Fibroblast of skin of back (primary cell): ENCODE measurements around the gene CAD.

Experiments used
- DNase-seq: peaks from one replicate; pipeline ENCODE4 v3.0.0-alpha.2; 2013

Gene CAD

DNA sequence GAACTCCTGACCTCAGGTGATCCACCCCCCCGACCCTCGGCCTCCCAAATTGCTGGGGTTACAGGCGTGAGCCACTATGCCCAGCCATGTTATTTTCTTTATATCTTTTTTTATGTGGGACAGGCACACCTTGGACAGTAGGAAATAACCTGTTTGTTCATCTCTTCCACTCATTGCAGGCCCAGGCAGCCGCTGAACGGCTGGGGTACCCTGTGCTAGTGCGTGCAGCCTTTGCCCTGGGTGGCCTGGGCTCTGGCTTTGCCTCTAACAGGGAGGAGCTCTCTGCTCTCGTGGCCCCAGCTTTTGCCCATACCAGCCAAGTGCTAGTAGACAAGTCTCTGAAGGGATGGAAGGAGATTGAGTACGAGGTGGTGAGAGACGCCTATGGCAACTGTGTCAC, 8.4 kb downstream of the CAD start:
- no peak for DNase-seq

DNA sequence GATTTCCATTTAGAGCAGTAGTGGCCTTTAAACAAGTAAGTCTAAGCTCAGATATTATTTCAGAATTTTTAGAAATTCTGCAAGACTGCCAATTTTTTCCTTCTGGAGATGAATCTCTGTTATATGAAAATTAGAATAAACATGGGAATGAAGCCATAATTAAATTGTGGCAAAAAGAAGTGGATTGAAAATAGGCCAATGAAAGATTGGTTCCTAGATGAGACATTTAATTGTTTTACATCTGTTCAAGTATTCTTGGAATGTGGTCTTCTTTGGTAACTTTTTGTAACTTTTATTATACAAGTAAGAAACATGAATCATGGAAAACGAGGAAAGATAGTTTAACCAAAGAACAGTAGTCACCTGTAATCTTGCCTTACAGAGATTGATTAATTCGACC, 10.3 kb downstream of the CAD start:
- DNase-seq, result no peak

DNA sequence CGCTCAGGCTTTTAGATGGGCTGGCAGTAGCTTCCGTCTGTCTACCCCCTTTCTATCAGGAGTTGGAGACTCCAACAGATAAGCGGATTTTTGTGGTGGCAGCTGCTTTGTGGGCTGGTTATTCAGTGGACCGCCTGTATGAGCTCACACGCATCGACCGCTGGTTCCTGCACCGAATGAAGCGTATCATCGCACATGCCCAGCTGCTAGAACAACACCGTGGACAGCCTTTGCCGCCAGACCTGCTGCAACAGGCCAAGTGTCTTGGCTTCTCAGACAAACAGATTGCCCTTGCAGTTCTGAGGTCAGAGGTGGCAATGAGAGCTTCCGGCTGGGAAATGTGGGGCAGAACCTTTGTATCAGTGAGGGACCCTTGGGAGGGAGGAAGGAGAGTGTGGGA, 14.8 kb downstream of the CAD start:
- DNase-seq, result no peak

DNA sequence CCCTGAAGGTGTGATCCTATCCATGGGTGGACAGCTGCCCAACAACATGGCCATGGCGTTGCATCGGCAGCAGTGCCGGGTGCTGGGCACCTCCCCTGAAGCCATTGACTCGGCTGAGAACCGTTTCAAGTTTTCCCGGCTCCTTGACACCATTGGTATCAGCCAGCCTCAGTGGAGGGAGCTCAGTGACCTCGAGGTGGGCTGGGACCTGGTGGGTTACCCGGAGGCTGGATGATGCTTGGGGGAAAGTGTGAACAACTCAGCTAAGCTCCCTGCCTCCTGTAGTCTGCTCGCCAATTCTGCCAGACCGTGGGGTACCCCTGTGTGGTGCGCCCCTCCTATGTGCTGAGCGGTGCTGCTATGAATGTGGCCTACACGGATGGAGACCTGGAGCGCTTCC, 16.2 kb downstream of the CAD start:
- DNase-seq, result no peak

DNA sequence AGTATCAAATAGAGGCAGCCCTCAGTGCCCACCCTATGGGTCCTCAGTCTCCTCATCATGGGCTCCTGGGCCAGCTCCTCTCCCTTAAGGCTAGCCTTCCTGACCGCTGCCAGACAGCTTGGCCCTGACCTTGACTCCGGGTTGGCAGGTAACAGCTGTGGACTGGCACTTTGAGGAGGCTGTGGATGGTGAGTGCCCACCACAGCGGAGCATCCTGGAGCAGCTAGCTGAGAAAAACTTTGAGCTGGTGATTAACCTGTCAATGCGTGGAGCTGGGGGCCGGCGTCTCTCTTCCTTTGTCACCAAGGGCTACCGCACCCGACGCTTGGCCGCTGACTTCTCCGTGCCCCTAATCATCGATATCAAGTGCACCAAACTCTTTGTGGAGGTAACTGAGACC, 19.0 kb downstream of the CAD start:
- no peak for DNase-seq

DNA sequence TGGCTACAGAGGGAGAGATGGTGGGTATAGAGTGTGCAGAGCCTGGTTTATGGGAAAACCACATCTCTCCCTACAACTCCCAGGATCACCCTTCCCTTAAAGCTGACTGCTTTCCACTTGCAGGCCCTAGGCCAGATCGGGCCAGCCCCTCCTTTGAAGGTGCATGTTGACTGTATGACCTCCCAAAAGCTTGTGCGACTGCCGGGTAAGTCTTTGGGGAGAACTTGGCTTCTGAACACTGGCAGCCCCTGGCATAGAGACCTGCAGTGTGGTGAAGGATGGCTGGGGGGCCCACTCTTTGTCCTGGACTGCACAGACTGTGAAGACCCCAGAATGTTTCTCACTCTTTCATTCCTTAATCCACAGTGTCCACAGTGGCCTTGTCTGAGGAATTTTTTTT, 19.5 kb downstream of the CAD start:
- DNase-seq, result no peak

DNA sequence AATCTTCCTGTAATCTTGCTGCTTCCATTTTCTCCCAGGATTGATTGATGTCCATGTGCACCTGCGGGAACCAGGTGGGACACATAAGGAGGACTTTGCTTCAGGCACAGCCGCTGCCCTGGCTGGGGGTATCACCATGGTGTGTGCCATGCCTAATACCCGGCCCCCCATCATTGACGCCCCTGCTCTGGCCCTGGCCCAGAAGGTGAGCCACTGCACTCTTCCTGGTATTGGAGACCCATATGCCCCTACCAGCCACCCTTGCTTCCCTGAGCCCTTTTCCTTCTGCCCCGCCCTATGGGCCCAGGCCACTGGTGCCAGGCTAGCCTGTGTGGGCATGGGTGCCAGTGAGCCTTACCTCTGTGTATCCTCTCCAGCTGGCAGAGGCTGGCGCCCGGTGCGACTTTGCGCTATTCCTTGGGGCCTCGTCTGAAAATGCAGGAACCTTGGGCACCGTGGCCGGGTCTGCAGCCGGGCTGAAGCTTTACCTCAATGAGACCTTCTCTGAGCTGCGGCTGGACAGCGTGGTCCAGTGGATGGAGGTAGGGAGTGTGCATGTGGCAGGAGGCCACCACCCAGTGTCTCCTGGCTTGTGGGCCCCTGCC, 20.3 kb downstream of the CAD start:
- no peak for DNase-seq

DNA sequence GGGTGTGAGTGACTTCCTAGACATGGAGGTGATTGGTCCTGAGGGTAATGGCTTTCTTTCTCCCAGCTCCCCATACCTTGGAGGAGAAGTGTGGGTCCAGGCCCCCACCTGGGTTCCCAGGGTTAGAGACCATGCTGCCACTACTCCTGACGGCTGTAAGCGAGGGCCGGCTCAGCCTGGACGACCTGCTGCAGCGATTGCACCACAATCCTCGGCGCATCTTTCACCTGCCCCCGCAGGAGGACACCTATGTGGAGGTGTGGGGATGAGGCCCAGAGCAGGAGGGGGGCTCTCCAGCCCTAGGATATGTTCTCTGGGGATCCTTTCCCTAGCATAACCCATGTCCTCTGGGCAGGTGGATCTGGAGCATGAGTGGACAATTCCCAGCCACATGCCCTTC, 21.8 kb downstream of the CAD start:
- DNase-seq, result no peak

DNA sequence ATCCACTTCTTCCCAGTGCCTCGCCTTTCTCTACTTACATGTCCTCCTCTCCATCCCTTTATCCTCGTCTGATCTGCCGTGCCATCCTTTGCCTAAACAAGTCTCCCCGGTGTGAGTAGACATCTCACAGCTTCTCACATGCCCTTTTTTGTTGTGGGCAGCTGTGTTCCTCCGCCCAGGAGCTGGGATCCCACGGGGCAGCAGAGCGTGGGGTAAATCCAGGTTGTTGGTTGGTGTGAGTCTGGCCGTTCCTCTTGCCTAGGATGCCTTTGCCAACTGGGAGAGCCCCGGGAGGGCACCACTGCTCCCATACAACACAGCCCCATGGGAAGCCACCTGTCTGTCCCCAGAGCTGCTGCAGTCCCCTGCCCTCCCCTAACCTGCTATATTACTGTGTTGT, 23.2 kb downstream of the CAD start:
- DNase-seq, result no peak

DNA sequence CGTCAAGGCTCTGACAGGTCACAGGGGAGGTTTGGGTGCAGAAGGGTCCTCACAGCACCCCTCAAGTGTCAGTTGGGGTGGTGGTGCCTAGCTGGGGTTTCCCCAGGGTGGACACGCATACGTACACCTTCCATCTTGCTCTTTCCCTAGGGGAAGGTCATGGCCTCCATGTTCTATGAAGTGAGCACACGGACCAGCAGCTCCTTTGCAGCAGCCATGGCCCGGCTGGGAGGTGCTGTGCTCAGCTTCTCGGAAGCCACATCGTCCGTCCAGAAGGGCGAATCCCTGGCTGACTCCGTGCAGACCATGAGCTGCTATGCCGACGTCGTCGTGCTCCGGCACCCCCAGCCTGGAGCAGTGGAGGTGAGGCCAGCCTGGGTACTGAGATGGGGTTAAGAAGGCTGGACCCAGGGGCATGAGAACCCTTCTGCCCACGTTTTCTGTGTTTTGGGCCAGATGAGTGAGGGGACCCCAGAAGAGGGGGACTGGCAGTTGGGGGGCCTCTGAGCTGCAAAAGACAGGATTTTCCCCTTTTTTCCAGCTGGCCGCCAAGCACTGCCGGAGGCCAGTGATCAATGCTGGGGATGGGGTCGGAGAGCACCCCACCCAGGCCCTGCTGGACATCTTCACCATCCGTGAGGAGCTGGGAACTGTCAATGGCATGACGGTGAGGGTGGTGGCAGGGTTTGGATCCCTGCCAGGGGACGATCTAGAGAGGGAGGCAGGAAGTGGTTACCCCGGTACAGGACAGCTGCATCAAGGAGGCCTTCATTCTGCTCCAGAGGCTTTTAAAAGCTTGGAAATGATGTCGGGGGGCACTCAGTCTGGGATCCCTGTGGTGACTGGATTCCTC, 24.8 kb downstream of the CAD start:
- no peak for DNase-seq

DNA sequence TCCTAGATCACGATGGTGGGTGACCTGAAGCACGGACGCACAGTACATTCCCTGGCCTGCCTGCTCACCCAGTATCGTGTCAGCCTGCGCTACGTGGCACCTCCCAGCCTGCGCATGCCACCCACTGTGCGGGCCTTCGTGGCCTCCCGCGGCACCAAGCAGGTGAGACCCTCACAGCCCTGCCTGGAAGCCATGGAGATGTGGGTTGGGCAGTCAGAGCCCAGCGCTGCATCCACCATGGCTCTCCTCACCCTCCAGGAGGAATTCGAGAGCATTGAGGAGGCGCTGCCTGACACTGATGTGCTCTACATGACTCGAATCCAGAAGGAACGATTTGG, 25.4 kb downstream of the CAD start:
- DNase-seq, result no peak

DNA sequence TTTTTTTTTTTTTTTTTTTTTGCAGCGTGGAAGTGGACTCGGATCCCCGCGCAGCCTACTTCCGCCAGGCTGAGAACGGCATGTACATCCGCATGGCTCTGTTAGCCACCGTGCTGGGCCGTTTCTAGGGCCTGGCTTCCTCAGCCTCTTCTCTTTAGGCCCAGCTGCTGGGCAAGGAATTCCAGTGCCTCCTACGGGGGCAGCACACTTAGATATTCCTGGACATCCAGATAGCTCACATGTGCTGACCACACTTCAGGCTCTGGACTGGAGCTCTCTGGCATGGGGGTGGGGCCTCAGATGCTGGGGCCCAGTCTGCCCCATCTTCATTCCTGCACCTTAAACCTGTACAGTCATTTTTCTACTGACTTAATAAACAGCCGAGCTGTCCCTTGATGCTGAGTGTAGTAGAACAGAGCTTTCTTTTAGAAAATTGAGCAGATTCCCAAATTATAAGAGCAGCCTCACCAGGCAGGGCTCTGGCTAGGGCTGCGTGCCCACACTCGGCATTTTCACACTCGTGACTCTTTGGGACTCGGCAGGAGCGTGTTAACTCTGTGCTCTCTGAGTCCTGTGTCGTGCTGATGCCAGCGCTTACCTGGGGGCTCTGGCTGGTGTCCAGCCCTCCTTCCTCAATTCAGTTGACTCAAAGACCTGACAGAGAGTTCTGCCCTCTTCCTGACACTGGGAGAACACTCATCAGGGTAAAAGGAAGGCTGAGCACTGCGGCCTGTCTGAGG, 26.4 kb downstream of the CAD start:
- DNase-seq, result no peak

DNA sequence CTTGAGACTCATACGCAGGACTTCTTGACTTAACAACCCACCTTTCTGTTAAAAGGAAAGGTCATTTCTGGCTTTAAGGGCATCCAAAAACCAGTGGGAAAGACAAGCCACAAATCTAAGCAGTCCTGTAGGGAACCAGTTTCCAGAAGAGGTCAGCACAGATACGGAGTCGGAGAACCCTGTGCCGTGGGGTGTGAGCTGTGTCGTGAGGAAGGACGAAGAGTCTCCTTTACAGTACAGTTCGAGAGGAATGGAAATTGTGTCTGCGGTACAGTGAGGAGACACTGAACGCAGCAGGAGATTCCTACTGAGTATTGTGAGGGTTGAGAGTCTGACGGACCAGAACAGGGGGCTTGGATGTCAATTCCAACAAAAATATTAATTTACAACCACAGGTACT, 27.9 kb downstream of the CAD start:
- DNase-seq, result no peak

DNA sequence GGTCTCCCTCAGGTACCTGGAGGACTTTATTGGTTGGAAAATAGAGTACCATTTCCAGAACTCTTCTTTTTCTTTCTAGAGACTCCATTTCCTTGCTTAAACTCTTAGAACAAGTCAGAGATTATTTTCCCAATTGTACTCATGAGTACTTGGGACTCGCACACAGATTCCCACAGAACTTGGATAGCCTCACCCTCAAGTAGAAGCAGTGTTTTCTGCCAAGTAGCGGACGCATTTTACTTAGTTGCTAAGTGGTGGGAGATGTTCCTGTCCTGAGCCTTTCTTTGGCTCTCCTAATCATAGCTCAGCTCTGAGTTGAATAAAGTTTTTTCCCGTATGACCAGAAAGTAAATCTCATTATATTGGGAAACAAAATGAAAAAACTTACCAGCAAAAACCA, 28.5 kb downstream of the CAD start:
- DNase-seq, result no peak

DNA sequence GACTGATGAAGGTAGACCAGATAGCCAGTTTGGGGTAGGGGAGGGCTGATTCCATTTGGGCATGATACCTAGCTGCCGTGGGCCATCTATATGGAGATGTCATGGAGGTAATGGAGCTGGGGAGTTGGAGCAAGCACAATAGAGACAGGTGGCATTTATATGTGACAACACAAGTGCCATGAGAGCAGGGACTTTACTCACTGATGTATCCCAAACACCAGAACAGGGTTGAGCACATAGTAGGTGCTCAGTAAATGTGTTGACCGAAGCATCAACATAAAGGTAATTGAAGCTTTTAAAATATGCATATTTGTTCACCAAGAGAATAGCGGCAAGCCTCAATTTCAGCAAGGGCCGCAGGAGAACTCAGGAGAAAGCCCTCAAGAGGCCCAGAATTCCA, 30.7 kb downstream of the CAD start:
- no peak for DNase-seq

DNA sequence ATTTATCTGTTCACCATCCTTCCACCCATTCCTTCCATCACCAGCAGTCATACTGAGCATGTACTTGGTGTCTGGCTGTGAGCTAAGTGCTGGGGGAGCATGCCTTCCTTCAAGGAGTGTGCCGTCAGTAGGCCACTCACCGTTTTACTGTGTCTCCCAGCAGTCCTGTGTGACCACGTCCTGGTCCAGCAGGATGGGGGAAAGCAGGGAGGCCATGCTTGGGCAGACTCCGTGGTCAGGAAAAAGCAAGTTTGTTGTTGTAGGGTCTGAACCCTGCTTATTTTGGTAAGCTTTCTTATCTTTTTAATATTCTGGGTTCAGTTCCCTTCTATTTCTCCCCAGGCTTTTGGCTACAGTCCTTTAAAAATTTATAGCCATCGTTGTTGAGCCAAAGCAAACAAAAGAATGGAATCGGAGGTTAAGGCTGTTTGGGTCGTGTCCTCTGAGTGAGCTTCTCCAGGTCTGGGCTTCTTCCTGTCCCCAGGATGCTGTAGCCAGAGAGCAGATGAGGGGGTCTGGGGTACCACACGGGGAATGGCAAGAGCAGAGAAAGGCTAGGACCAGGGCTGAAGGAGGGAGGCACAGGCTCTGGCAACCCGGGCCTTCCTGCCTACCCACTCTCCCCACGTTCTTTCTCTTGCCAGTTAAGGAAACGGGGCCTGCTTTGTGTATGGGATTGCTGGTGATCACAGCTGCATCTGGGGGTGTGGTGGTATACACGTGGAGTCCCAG, 32.2 kb downstream of the CAD start:
- DNase-seq, result peak; percentile 66

DNA sequence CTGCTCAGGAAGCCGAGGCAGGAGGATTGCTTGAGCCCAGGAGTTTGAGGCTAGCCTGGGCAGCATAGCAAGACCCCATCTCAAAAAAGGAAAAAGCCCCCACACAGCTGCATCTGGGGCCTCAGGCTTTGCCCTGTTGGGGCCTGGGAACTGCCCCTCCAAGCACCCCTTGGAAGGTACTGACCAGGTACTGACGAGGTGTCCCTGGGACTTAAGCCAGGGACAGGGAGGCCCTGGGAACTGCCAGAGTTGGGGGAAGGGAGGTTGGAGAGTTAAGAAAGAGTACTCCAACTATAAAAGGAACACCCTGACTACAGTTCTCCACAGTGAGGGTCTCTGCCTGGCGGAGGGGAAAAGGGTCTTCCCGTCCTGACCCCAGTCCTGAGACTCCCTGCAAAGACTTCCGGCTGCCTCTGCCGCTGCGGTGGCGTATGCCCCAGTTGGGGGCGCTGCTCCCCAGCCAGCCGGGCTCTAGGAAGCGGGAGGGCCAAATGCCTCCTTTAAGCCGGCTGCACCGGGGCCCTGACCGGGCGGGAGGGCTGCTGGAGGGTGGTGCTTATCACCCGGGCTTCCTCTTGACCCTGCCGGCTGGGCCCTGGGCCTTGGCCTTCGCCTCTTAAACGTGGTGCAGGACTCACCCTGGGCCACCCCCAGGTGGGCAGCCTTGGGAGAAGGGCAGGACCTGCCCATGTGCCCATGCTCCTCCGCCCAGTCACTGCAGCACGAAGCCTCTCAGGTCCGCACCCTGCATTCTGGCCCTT, 32.9 kb downstream of the CAD start:
- DNase-seq, result peak; percentile 49

DNA sequence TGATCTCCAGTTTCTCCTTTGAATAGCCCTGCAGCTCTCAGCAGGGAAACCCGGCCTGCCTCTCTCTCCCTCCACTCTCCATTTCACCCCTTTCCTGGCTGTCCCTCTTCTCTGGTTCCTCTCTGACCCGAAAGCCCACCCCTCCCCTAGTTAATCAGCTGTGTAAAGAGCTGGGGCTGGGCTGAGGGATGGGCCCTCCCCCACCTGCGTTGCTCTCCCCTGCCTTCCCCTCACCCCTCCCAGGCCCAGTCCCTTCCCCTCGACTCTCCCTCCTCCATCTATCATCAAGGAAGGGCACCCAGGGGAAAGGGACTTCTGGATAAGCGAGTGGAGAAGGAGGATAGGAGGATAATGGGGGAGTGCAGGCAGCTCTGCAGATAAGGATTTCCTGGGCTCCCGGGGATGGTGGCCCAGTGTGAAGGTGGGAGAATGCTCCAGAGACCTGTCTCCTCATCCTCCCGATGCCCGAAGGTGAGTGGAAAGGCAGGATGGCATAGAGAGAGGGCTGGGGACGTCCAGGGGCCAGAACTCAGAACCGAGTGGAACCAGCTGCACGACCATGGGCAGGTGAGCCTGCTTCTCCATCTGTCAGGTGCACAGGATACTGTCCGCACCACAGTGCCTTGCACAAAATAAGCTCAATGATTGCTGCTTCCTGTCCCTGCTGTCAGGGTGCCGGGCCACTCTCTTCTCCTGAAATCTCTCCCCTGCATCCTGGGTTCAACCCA, 33.6 kb downstream of the CAD start:
- no peak for DNase-seq

DNA sequence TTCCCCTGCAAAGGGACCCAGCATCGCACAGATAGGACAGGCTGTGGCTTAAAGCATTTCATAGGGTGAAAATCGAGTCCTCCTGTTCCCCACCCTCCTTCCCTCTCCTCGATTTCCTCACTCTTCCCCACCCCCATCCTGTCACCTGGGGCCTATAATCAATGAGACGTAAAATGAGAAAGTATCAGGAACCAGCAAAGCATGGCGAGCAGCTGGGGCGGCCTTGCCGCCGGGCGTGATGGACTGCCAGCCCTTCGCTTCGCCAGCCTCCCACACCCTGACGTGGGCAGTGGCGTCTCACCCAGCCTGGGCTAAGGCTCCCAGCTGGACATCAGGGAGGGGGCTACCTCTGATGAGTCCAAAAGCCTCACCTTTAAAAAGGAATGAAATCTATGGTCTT, 34.6 kb downstream of the CAD start:
- no peak for DNase-seq

DNA sequence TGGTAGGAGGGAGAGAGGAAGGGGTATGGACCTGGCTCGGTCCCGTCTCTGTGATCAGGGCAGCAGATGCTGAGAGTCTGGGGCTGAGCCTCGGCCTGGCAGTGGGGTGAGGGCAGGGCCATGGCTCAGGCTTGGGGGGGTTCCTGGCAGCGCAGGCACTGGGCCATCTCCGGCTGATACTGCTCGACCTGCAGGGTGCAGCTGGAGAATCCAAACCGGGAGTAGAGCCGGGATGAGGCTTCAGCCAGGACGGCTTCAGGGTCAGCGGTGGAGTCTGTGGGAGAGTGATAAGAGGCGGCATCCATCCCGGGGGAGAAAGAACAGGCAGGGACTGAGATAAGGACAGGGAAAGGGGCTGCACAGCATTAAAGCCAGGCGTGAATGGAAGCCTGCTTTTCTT, 38.0 kb downstream of the CAD start:
- no peak for DNase-seq

DNA sequence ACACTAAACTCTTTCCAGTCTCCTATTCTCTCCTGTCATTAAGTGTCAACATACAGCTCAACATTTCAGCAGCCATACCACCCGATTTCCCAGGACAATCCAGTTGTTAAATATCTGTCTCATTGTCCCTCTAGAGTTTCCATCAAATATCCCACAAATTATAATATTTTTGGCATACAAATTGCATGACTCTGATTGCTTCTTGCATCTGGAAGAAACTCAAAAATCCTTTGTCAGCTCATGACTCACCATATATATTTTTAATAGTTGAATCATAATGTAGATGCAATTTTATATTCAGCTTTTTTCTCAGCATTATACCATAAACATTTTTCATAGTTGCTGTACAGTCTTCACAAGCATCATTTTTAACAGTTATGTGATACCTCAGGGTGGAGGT, 38.5 kb downstream of the CAD start:
- peak; percentile 88 for DNase-seq
